ENCODE results near the gene JUN.
"Not testable (repeated sequence)": the region's sequence is repeated elsewhere in the genome, so short reads cannot be mapped to it uniquely, and the experiment has no call there.

Gene JUN

DNA sequence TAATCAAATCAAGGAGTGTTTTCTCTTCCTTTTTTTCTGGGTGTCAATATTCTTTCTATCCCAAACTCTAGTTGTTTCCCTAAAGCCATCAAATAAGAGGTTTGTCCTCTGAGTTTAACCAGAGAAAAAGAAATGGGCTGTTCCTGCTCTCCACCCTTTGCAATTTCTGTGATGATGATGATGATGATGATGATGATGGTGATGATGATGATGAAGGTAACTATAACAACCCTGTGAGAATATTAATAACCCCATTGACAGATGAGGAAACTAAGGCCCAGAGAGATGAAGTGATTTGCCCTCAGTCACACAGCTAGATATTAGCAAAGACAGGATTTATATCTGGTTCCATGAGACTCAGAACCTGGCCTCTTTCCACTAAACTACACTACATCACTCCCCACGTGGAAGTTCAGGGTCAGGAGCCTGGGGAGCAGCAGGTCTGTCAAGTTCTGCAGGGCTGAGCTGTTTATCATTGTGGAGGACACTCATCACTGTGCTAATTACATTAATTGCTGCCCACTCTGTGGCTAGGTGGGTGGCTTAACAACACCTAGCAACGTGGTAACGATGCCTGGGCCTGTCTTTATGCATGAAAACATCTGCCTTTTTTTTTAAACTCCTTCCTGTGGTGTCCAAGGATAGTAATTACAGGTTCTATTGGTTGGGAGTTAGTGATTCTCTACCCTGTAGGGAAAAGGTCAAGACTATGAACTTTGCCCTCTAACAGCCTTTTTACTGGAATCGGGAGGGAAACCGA is 19.0 kb upstream of the JUN start:
- DNase-seq (ENCODE audit: low read depth) = peak; percentile 41
- TF ChIP-seq, protein P1, sequence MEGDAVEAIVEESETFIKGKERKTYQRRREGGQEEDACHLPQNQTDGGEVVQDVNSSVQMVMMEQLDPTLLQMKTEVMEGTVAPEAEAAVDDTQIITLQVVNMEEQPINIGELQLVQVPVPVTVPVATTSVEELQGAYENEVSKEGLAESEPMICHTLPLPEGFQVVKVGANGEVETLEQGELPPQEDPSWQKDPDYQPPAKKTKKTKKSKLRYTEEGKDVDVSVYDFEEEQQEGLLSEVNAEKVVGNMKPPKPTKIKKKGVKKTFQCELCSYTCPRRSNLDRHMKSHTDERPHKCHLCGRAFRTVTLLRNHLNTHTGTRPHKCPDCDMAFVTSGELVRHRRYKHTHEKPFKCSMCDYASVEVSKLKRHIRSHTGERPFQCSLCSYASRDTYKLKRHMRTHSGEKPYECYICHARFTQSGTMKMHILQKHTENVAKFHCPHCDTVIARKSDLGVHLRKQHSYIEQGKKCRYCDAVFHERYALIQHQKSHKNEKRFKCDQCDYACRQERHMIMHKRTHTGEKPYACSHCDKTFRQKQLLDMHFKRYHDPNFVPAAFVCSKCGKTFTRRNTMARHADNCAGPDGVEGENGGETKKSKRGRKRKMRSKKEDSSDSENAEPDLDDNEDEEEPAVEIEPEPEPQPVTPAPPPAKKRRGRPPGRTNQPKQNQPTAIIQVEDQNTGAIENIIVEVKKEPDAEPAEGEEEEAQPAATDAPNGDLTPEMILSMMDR (conservative IDR thresholded peaks at IDR 0.05; ENCODE audit: low read depth, low read length) = no peak
- H3K4me3 ChIP-seq (ENCODE audit: low read depth, low read length) = no peak overlapping the region

DNA sequence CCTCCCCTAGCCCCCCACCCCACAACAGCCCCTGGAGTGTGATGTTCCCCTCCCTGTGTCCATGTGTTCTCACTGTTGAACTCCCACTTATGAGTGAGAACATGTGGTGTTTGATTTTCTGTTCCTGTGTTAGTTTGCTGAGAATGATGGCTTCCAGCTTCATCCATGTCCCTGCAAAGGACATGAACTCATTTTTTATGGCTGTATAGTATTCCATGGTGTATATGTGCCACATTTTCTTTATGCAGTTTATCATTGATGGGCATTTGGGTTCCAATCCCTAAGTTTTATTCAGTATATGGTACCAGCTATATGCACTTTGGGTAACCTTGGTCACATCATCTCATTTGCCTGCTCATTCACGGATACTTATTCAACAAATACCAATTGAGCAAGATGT is 17.4 kb upstream of the JUN start:
- not testable (repeated sequence) for H3K4me3 ChIP-seq (ENCODE audit: low read depth, low read length); DNase-seq (ENCODE audit: low read depth)

- TF ChIP-seq, protein P1 (conservative IDR thresholded peaks at IDR 0.05; ENCODE audit: low read depth, low read length) = no peak
- no peak for DNase-seq (ENCODE audit: low read depth)
- H3K4me3 ChIP-seq (ENCODE audit: low read depth, low read length) = no peak overlapping the region
Measured at GRCh38 chr1:58799650-58800049, 15.8 kb upstream of the JUN start.

- TF ChIP-seq, protein P1 (conservative IDR thresholded peaks at IDR 0.05; ENCODE audit: low read depth, low read length) = no peak
- DNase-seq (ENCODE audit: low read depth) = no peak
- H3K4me3 ChIP-seq (ENCODE audit: low read depth, low read length) = no peak overlapping the region
Measured at GRCh38 chr1:58798910-58799442, 15.1 kb upstream of the JUN start.

DNA sequence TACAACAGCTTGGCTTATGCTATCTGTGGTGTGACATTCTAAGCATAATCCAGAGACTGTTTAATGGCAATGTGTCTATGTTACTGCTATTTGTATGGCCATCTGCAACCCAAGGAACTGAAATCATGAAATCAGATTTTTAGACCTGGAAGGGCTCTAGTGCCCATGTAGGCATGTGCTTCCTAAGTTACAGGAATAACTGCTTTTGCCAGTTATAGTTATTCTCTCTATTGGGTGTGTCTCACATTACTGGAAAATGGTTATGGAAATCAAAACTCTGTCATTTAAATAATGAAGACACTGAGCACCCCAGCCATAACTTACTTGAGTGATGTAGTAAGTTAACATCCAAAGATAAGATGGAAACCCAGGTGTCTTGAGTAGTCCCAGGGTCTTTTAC is 12.6 kb upstream of the JUN start:
- no peak for DNase-seq (ENCODE audit: low read depth)
- no peak overlapping the region for H3K4me3 ChIP-seq (ENCODE audit: low read depth, low read length)
- TF ChIP-seq, protein P1 (conservative IDR thresholded peaks at IDR 0.05; ENCODE audit: low read depth, low read length) = no peak

- no peak overlapping the region for H3K4me3 ChIP-seq (ENCODE audit: low read depth, low read length)
- DNase-seq (ENCODE audit: low read depth) = no peak
- TF ChIP-seq, protein P1 (conservative IDR thresholded peaks at IDR 0.05; ENCODE audit: low read depth, low read length) = no peak
Measured at GRCh38 chr1:58794585-58794984, 10.7 kb upstream of the JUN start.

GRCh38 chr1:58792846-58793245 is 9.0 kb upstream of the JUN start:
- TF ChIP-seq, protein P1 (conservative IDR thresholded peaks at IDR 0.05; ENCODE audit: low read depth, low read length) = no peak
- DNase-seq (ENCODE audit: low read depth) = no peak
- H3K4me3 ChIP-seq (ENCODE audit: low read depth, low read length) = no peak overlapping the region
